PC-9 (cell line): ENCODE results near the gene CNGB1. TPM values are rescaled to one million over a fixed set of nuclear protein-coding genes. Genes with fewer than 3 reads are reported as not detected.

Experiments
- BruUV-seq: library from RNA; stranded (reverse); fragments of 400-500 nt; replicated peaks from 2 replicates; lab custom pipeline; 2021; lab: Mats Ljungman, UMichigan
- CTCF ChIA-PET: fragments of 300-600 bp; sonication (Branson Sonifier 250); formaldehyde crosslinking; loops from one replicate; lab custom pipeline; 2022; ENCODE audit warnings: antibody characterized with exemption; lab: Charles Lee
- POLR2A ChIA-PET: fragments of 300-600 bp; sonication (Branson Sonifier 250); formaldehyde crosslinking; loops from one replicate; lab custom pipeline; 2022; ENCODE audit warnings: antibody characterized with exemption; ENCODE audit not compliant: unreplicated experiment; lab: Charles Lee
- DNase-seq, 2 experiments: peaks; one replicate each; pipeline versions ENCODE4 v3.0.0 to v3.0.0-alpha.2; 2015 to 2022; ENCODE audit warnings: mixed read lengths in 1 of 2
- H2AFZ ChIP-seq: fragments of 200-600 bp; sonication (generic); 2 replicates; pipeline ENCODE4 v1.8.1; 2017; ENCODE audit warnings: antibody characterized with exemption
- H3F3A ChIP-seq: fragments of 200-600 bp; sonication (generic); 2 replicates; pipeline ENCODE4 v1.8.1; 2017; ENCODE audit warnings: antibody characterized with exemption, mild to moderate bottlenecking, low read depth; ENCODE audit not compliant: insufficient read depth
- H3K27ac ChIP-seq: fragments of 200-600 bp; sonication (generic); 2 replicates; pipeline ENCODE4 v1.6.1; 2016; ENCODE audit warnings: mixed run types
- H3K27me3 ChIP-seq: fragments of 200-600 bp; sonication (generic); 2 replicates; pipeline ENCODE4 v1.6.1; 2016; ENCODE audit warnings: low read depth, mixed run types; ENCODE audit not compliant: insufficient read depth
- H3K36me3 ChIP-seq: fragments of 200-600 bp; sonication (generic); 2 replicates; pipeline ENCODE4 v1.6.1; 2016; ENCODE audit warnings: low read depth, mixed run types
- H3K4me1 ChIP-seq: fragments of 200-600 bp; sonication (generic); replicated peaks from 2 replicates; pipeline ENCODE4 v1.6.1; 2016; ENCODE audit warnings: mixed run types; ENCODE audit not compliant: insufficient read depth
- H3K4me2 ChIP-seq: fragments of 200-600 bp; sonication (generic); 2 replicates; pipeline ENCODE4 v1.6.1; 2017; ENCODE audit warnings: mixed run types
- H3K4me3 ChIP-seq: fragments of 200-600 bp; sonication (generic); 2 replicates; pipeline ENCODE4 v1.6.1; 2016; ENCODE audit warnings: mixed run types
- H3K79me2 ChIP-seq: fragments of 200-600 bp; sonication (generic); 2 replicates; pipeline ENCODE4 v1.6.1; 2017; ENCODE audit warnings: low read depth, mixed run types
- H3K9me2 ChIP-seq: fragments of 200-600 bp; sonication (generic); 2 replicates; pipeline ENCODE4 v1.8.1; 2017; ENCODE audit warnings: mild to moderate bottlenecking; ENCODE audit not compliant: insufficient read depth
- H3K9me3 ChIP-seq: fragments of 200-600 bp; sonication (generic); 2 replicates; pipeline ENCODE4 v1.8.1; 2016; ENCODE audit warnings: low read depth; ENCODE audit not compliant: insufficient read depth
- H4K20me1 ChIP-seq: fragments of 200-600 bp; sonication (generic); 2 replicates; pipeline ENCODE4 v1.8.1; 2017; ENCODE audit not compliant: insufficient read depth
- CTCF ChIP-seq: fragments of 200-600 bp; sonication (generic); conservative IDR thresholded peaks from 2 replicates; pipeline ENCODE4 v1.6.1; 2017; ENCODE audit warnings: mixed run types, antibody characterized with exemption, mild to moderate bottlenecking, moderate library complexity
- EZH2 ChIP-seq: fragments of 200-600 bp; sonication (generic); IDR thresholded peaks from 2 replicates; pipeline ENCODE4 v1.8.0; 2017; ENCODE audit warnings: antibody characterized with exemption, low read depth
- intact Hi-C: fragments of 100-400 bp; cut with micrococcal nuclease; formaldehyde crosslinking; loops from one replicate; pipeline ENCODE4 v1.10.0; 2022; ENCODE audit not compliant: unreplicated experiment
- total RNA-seq: library from RNA; stranded (reverse); gene quantifications from 2 replicates; pipeline ENCODE4 v1.2.3, GENCODE V29; 2021

CNGB1 gene
- total RNA-seq, 1 experiment from 2014 or later = 1.1 TPM

GRCh38 chr16:57900796-57901479 is 70.0 kb downstream of the CNGB1 start:
- Histone ChIP-seq H3K27me3 (no peaks in the 10 kb centered on the region), H2AFZ (no peak overlapping the region), H3K9me2 (no peaks in the 10 kb centered on the region), H4K20me1 (no peaks in the 10 kb centered on the region), H3K36me3 (no peaks in the 10 kb centered on the region), H3K27ac (no peak overlapping the region), H3K9me3 (no peaks in the 10 kb centered on the region), H3K4me3 (no peak overlapping the region), H3K4me2 (no peak overlapping the region), H3K4me1 (peaks cover 23% of the 10 kb centered on the region), H3F3A (peaks cover 8% of the 10 kb centered on the region; the same call in 1 of the 2 replicates), H3K79me2 (no peaks in the 10 kb centered on the region)
- no peak for DNase-seq
- no peak for TF ChIP-seq CTCF
- TF ChIP-seq EZH2 = no peak
- no TSS peak for BruUV-seq
- POLR2A ChIA-PET = interaction anchor here (0.7 kb wide), 1 partner anchor 1251 kb away, joined by 4 read pairs; no protein-coding TSS in a partner anchor
- intact Hi-C loops = no loop called here
- CTCF ChIA-PET = interaction anchor here (0.6 kb wide), 2 partner anchors 77 to 105 kb away, joined by 3 to 9 read pairs; no protein-coding TSS in a partner anchor

GRCh38 chr16:57899771-57900661 is 70.9 kb downstream of the CNGB1 start:
- ChIA-PET POLR2A (no interaction called here), CTCF (no interaction called here)
- Histone ChIP-seq H3K36me3 (no peaks in the 10 kb centered on the region), H4K20me1 (no peaks in the 10 kb centered on the region), H3K4me3 (no peak overlapping the region), H3K9me2 (no peaks in the 10 kb centered on the region), H3K9me3 (no peaks in the 10 kb centered on the region; the same call in 1 of the 2 replicates), H3F3A (peaks cover 6% of the 10 kb centered on the region; the same call in 1 of the 2 replicates), H3K79me2 (no peaks in the 10 kb centered on the region), H3K27ac (no peak overlapping the region), H2AFZ (no peak overlapping the region), H3K4me2 (peak overlapping the region; percentile 13; the same call in 1 of the 2 replicates), H3K4me1 (peaks cover 31% of the 10 kb centered on the region), H3K27me3 (no peaks in the 10 kb centered on the region)
- TF ChIP-seq CTCF = peak; percentile 93
- no peak for TF ChIP-seq EZH2
- BruUV-seq = no TSS peak
- DNase-seq = peak; percentile 63 to 77
- intact Hi-C loops = loop anchor here (1.0 to 10.0 kb wide), 5 partner anchors 100 to 323 kb away; partner anchors contain the start of genes CFAP20 and ZNF319

GRCh38 chr16:57898961-57899360 is 72.0 kb downstream of the CNGB1 start:
- no peaks in the 10 kb centered on the region for H3K79me2 ChIP-seq
- H3F3A ChIP-seq = peaks cover 16% of the 10 kb centered on the region
- H3K4me1 ChIP-seq = peaks cover 41% of the 10 kb centered on the region
- DNase-seq = peak in 1 of 2 experiments; percentile 42
- H3K27me3 ChIP-seq = no peaks in the 10 kb centered on the region
- BruUV-seq = no TSS peak
- CTCF ChIA-PET = interaction anchor here (0.8 kb wide), 1 partner anchor 101 kb away, joined by 3 read pairs; no protein-coding TSS in a partner anchor
- POLR2A ChIA-PET = no interaction called here
- H3K9me2 ChIP-seq = no peaks in the 10 kb centered on the region
- intact Hi-C loops = loop anchor here (1.0 to 10.0 kb wide), 5 partner anchors 101 to 322 kb away; partner anchors contain the start of genes CFAP20 and ZNF319
- no peak overlapping the region for H2AFZ ChIP-seq
- TF ChIP-seq CTCF = no peak
- no peak for TF ChIP-seq EZH2
- no peaks in the 10 kb centered on the region for H3K36me3 ChIP-seq
- H3K27ac ChIP-seq = no peak overlapping the region
- H4K20me1 ChIP-seq = no peaks in the 10 kb centered on the region
- H3K4me2 ChIP-seq = no peak overlapping the region
- H3K9me3 ChIP-seq = peaks cover 8% of the 10 kb centered on the region; the same call in 1 of the 2 replicates
- H3K4me3 ChIP-seq = no peak overlapping the region
